Liver (tissue), 3 donors: ENCODE data around the gene FTO.

ENCODE experiments used
- EGR1 ChIP-seq, 2 donors: IDR thresholded peaks; 2 replicates each; pipeline ENCODE4 v1.6.1; 2016 to 2018; ENCODE audit warnings: antibody characterized with exemption in 2 of 2, low read depth in 2 of 2
- GABPA ChIP-seq, 2 donors: IDR thresholded peaks in 1 of 2; conservative IDR thresholded peaks in 1 of 2; 2 replicates each; pipeline ENCODE4 v1.6.1; 2016; ENCODE audit warnings: antibody characterized with exemption in 2 of 2, mild to moderate bottlenecking in 1 of 2, moderate library complexity in 1 of 2
- RAD21 ChIP-seq, 2 donors: IDR thresholded peaks; 2 replicates each; pipeline ENCODE4 v1.6.1; 2016; ENCODE audit warnings: antibody characterized with exemption in 2 of 2, mild to moderate bottlenecking in 2 of 2
- RXRA ChIP-seq, 2 donors: IDR thresholded peaks; 2 replicates each; pipeline ENCODE4 v1.6.1; 2017 to 2018; ENCODE audit warnings: antibody characterized with exemption in 2 of 2, mild to moderate bottlenecking in 1 of 2
- SP1 ChIP-seq: IDR thresholded peaks from 2 replicates; pipeline ENCODE4 v1.6.1; 2018; ENCODE audit warnings: antibody characterized with exemption, mild to moderate bottlenecking
- YY1 ChIP-seq: IDR thresholded peaks from 2 replicates; pipeline ENCODE4 v1.6.1; 2016; ENCODE audit warnings: antibody characterized with exemption, mild to moderate bottlenecking
- TF ChIP-seq, protein P1 (sequence below): IDR thresholded peaks from 2 replicates; pipeline ENCODE4 v1.6.1; 2016; ENCODE audit warnings: antibody characterized with exemption
- TF ChIP-seq, protein P2 (sequence below): fragments of 150-350 bp; IDR thresholded peaks from 2 replicates; pipeline ENCODE4 v1.5.1; 2017; ENCODE audit warnings: improper control_type of control experiment, low read depth, low read length; ENCODE audit not compliant: missing input control
- TF ChIP-seq, protein P3 (sequence below): IDR thresholded peaks from 2 replicates; pipeline ENCODE4 v1.6.1; 2016; ENCODE audit warnings: antibody characterized with exemption, mild to moderate bottlenecking
- donor health status: healthy.
- donor health status: healthy.

DNA sequence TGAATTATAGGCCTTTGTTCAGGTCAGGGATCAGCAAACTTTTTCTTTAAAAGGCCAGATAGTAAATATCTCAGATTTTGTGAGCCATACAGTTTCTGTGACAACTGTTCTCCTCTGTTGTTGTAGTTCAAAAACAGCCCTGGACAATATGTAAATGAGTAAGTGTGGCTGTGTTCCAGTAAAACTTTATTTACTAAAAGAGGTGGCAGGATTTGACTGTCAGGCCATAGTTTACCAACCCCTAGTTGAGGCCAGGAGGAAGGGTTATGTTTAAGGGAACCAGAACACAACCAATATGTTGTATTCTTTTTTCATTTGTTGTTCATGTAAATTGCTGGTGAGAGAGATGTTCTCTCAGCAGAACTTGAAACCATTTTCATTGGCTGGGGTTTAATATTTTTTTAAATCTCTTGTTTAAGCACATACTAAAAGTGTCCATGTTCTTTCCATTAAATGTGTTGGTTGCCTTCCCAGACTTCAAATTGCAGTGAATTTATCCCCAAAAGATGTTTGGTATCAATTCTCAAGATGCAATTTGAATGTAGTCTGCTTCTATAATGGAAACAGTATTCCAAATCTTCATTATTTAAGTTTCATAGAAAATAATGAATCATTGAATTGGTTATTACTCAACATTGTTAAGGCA, 260.3 kb downstream of the FTO start:
- TF ChIP-seq, protein P1, sequence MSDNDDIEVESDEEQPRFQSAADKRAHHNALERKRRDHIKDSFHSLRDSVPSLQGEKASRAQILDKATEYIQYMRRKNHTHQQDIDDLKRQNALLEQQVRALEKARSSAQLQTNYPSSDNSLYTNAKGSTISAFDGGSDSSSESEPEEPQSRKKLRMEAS, result no peak
- TF ChIP-seq RAD21 (IDR thresholded peaks at IDR 0.05) (no peak), EGR1 (IDR thresholded peaks at IDR 0.05; ENCODE audit: low read depth in 2 of 2) (no peak), YY1 (no peak), GABPA (IDR thresholded peaks at IDR 0.05 in 1 of 2, conservative IDR thresholded peaks at IDR 0.05 in 1 of 2) (no peak), SP1 (no peak), RXRA (IDR thresholded peaks at IDR 0.05) (peak in 1 of 2 donors; percentile 14)
- TF ChIP-seq, protein P2, sequence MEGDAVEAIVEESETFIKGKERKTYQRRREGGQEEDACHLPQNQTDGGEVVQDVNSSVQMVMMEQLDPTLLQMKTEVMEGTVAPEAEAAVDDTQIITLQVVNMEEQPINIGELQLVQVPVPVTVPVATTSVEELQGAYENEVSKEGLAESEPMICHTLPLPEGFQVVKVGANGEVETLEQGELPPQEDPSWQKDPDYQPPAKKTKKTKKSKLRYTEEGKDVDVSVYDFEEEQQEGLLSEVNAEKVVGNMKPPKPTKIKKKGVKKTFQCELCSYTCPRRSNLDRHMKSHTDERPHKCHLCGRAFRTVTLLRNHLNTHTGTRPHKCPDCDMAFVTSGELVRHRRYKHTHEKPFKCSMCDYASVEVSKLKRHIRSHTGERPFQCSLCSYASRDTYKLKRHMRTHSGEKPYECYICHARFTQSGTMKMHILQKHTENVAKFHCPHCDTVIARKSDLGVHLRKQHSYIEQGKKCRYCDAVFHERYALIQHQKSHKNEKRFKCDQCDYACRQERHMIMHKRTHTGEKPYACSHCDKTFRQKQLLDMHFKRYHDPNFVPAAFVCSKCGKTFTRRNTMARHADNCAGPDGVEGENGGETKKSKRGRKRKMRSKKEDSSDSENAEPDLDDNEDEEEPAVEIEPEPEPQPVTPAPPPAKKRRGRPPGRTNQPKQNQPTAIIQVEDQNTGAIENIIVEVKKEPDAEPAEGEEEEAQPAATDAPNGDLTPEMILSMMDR, result no peak
- TF ChIP-seq, protein P3, sequence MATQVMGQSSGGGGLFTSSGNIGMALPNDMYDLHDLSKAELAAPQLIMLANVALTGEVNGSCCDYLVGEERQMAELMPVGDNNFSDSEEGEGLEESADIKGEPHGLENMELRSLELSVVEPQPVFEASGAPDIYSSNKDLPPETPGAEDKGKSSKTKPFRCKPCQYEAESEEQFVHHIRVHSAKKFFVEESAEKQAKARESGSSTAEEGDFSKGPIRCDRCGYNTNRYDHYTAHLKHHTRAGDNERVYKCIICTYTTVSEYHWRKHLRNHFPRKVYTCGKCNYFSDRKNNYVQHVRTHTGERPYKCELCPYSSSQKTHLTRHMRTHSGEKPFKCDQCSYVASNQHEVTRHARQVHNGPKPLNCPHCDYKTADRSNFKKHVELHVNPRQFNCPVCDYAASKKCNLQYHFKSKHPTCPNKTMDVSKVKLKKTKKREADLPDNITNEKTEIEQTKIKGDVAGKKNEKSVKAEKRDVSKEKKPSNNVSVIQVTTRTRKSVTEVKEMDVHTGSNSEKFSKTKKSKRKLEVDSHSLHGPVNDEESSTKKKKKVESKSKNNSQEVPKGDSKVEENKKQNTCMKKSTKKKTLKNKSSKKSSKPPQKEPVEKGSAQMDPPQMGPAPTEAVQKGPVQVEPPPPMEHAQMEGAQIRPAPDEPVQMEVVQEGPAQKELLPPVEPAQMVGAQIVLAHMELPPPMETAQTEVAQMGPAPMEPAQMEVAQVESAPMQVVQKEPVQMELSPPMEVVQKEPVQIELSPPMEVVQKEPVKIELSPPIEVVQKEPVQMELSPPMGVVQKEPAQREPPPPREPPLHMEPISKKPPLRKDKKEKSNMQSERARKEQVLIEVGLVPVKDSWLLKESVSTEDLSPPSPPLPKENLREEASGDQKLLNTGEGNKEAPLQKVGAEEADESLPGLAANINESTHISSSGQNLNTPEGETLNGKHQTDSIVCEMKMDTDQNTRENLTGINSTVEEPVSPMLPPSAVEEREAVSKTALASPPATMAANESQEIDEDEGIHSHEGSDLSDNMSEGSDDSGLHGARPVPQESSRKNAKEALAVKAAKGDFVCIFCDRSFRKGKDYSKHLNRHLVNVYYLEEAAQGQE, result no peak
